ENCODE data around the gene CCDC141. TPM values are rescaled to one million over a fixed set of nuclear protein-coding genes. Genes with fewer than 3 reads are reported as not detected.
"Not testable (repeated sequence)": the region's sequence is repeated elsewhere in the genome, so short reads cannot be mapped to it uniquely, and the experiment has no call there.

Gene CCDC141
- total RNA-seq, 1 donor from 2014 or later, result 0.78 TPM

DNA sequence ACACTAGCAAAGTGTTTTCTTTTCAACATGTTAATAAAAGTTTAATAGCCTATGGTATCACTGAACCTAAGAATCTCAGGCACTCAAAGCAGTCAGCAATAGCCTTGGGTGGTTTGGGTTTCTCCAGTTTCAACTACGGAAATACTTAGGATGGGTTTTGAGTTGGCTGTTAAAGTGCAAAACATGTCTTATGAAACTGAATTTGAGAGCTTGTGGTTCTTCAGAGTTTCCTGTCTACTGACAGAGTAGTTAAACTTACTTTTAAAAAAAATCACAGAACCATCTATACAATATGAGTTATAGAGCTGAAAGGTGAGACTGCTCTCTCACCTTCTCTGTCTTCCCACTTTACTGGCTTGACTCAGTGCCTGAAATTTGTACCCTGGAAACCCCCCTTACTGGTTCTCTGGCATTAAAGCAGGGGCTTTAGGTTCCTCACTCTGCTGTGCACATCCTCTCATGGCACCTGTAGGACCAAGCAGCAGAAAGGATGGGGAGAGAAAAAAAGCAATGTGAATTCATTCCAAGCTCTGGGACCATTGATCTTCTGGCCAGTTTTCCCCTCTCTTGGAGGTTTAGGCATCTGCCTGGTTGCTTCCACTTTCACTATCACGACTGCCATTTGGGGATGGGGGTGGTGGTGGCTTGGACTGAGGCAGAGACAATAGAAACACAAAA, 18.1 kb downstream of the CCDC141 start:
- intact Hi-C loops (cut with micrococcal nuclease), result loop anchor here (1.0 to 10.0 kb wide), 10 partner anchors 17 to 580 kb away; partner anchors contain the start of genes PJVK and PRKRA
- Mint-ChIP-seq H3K4me1 (ENCODE audit: low read depth) (peaks cover 29% of the 10 kb centered on the region), H3K9me3 (peaks cover 25% of the 10 kb centered on the region), H3K36me3 (ENCODE audit: low read depth) (peaks cover 25% of the 10 kb centered on the region), H3K4me3 (peak overlapping the region; percentile 62), H3K27me3 (ENCODE audit: insufficient read depth) (no peaks in the 10 kb centered on the region), H3K27ac (peak overlapping the region; percentile 82)
- DNase-seq (ENCODE audit: low spot score), result peak; percentile 27

- Mint-ChIP-seq H3K27ac (no peak overlapping the region), H3K4me3 (no peak overlapping the region), H3K36me3 (ENCODE audit: low read depth) (peaks cover 25% of the 10 kb centered on the region), H3K27me3 (ENCODE audit: insufficient read depth) (no peaks in the 10 kb centered on the region), H3K4me1 (ENCODE audit: low read depth) (peaks cover 17% of the 10 kb centered on the region), H3K9me3 (peaks cover 38% of the 10 kb centered on the region)
- intact Hi-C loops (cut with micrococcal nuclease), result loop anchor here (10.0 kb wide), 1 partner anchor 260 kb away; no protein-coding TSS in a partner anchor
- DNase-seq (ENCODE audit: low spot score), result no peak
These were observed 25.5 kb downstream of the CCDC141 start for GRCh38 chr2:179024445-179024844.

GRCh38 chr2:179022685-179023084, 27.3 kb downstream of the CCDC141 start:
- Mint-ChIP-seq H3K4me3 (no peak overlapping the region), H3K9me3 (peaks cover 24% of the 10 kb centered on the region)
- intact Hi-C loops (cut with micrococcal nuclease), result loop anchor here (10.0 kb wide), 1 partner anchor 258 kb away; no protein-coding TSS in a partner anchor

DNA sequence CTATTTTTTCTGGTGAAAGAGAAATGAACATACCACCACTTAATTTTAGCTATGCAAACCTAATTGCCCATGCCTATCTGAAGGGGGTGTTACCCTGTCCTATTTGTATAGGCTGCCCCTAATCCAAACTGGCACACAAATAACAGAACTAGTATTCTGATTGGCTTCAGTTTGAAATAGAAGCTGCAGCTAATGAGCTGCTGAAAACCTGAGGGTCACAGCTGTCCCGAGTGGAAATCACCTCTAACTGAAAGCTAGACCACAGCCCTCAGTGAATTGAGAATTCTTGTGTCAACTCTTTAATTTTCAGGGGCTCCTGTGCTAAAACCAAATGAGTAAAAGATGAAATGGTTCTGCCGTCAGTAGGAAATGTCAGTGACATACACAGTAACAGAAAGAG, 28.7 kb downstream of the CCDC141 start:
- Mint-ChIP-seq H3K4me1 (ENCODE audit: low read depth) (peaks cover 26% of the 10 kb centered on the region), H3K27ac (no peak overlapping the region), H3K9me3 (peaks cover 12% of the 10 kb centered on the region), H3K27me3 (ENCODE audit: insufficient read depth) (no peaks in the 10 kb centered on the region), H3K4me3 (no peak overlapping the region), H3K36me3 (ENCODE audit: low read depth) (peaks cover 5% of the 10 kb centered on the region)
- DNase-seq (ENCODE audit: low spot score), result no peak
- intact Hi-C loops (cut with micrococcal nuclease), result loop anchor here (10.0 kb wide), 1 partner anchor 256 kb away; no protein-coding TSS in a partner anchor

More at GRCh38 chr2:179022685-179023084, 27.3 kb downstream of the CCDC141 start:
- H3K27ac Mint-ChIP-seq, result no peak overlapping the region
- H3K4me1 Mint-ChIP-seq (ENCODE audit: low read depth), result peaks cover 26% of the 10 kb centered on the region
- H3K36me3 Mint-ChIP-seq (ENCODE audit: low read depth), result peaks cover 13% of the 10 kb centered on the region
- DNase-seq (ENCODE audit: low spot score), result no peak
- H3K27me3 Mint-ChIP-seq (ENCODE audit: insufficient read depth), result no peaks in the 10 kb centered on the region

- Mint-ChIP-seq H3K9me3 (peaks cover 4% of the 10 kb centered on the region), H3K4me1 (ENCODE audit: low read depth) (peaks cover 22% of the 10 kb centered on the region), H3K27me3 (ENCODE audit: insufficient read depth) (no peaks in the 10 kb centered on the region), H3K27ac (no peak overlapping the region), H3K36me3 (ENCODE audit: low read depth) (peaks cover under 1% of the 10 kb centered on the region), H3K4me3 (no peak overlapping the region)
- DNase-seq (ENCODE audit: low spot score), result peak; percentile 13
- intact Hi-C loops (cut with micrococcal nuclease), result loop anchor here (1.0 to 10.0 kb wide), 2 partner anchors 129 to 255 kb away; no protein-coding TSS in a partner anchor
These were observed 29.7 kb downstream of the CCDC141 start for GRCh38 chr2:179020156-179020750.

- intact Hi-C loops (cut with micrococcal nuclease), result no loop called here
- no peak for DNase-seq (ENCODE audit: low spot score)
- H3K27ac Mint-ChIP-seq, result no peak overlapping the region
- peaks cover 5% of the 10 kb centered on the region for H3K9me3 Mint-ChIP-seq
- H3K36me3 Mint-ChIP-seq (ENCODE audit: low read depth), result no peaks in the 10 kb centered on the region
- peaks cover 12% of the 10 kb centered on the region for H3K4me1 Mint-ChIP-seq (ENCODE audit: low read depth)
- no peaks in the 10 kb centered on the region for H3K27me3 Mint-ChIP-seq (ENCODE audit: insufficient read depth)
- no peak overlapping the region for H3K4me3 Mint-ChIP-seq
These were observed 30.7 kb downstream of the CCDC141 start for GRCh38 chr2:179019260-179019659.

DNA sequence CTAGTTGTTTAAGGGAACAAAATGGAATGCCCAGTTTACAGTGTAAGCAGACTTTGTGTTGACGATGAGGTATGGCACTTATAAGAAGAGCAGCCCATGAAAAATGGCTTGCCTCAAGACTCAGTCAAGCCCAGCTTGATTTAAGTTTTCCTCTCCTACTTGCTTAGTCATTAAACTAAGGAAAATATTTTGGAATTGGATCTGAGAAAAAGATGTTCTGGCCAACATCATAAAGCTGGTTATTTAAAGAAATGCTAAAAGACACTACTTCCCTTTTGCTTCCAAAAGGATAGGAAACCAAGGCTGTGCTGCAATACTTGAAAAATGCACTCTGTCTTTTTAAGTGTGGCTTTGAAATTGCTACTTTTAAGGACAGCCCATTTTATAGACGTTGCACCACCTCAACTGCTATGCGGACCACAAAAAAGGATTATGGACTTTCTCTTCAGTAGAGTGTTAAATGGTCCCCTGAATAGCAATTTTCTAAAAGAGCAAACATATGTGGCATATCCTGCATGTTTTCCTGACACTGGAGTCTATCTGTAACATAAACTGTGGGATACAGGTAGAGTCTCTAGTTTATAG, 32.1 kb downstream of the CCDC141 start:
- no peak overlapping the region for H3K27ac Mint-ChIP-seq
- peaks cover 12% of the 10 kb centered on the region for H3K9me3 Mint-ChIP-seq
- intact Hi-C loops (cut with micrococcal nuclease), result no loop called here
- no peak for DNase-seq (ENCODE audit: low spot score)
- H3K27me3 Mint-ChIP-seq (ENCODE audit: insufficient read depth), result no peaks in the 10 kb centered on the region
- no peak overlapping the region for H3K4me3 Mint-ChIP-seq
- peaks cover 9% of the 10 kb centered on the region for H3K4me1 Mint-ChIP-seq (ENCODE audit: low read depth)
- H3K36me3 Mint-ChIP-seq (ENCODE audit: low read depth), result no peaks in the 10 kb centered on the region

GRCh38 chr2:179014189-179014588, 35.7 kb downstream of the CCDC141 start:
- H3K27ac Mint-ChIP-seq; intact Hi-C loops (cut with micrococcal nuclease); H3K27me3 Mint-ChIP-seq (ENCODE audit: insufficient read depth); H3K36me3 Mint-ChIP-seq (ENCODE audit: low read depth); H3K4me1 Mint-ChIP-seq (ENCODE audit: low read depth); DNase-seq (ENCODE audit: low spot score); H3K4me3 Mint-ChIP-seq: not testable (repeated sequence)
- peaks cover 38% of the 10 kb centered on the region for H3K9me3 Mint-ChIP-seq

GRCh38 chr2:179005976-179006375, 44.0 kb downstream of the CCDC141 start:
- H3K4me1 Mint-ChIP-seq (ENCODE audit: low read depth), result no peaks in the 10 kb centered on the region
- peaks cover 15% of the 10 kb centered on the region for H3K9me3 Mint-ChIP-seq
- no peak for DNase-seq (ENCODE audit: low spot score)
- no peaks in the 10 kb centered on the region for H3K27me3 Mint-ChIP-seq (ENCODE audit: insufficient read depth)
- H3K4me3 Mint-ChIP-seq, result no peak overlapping the region
- intact Hi-C loops (cut with micrococcal nuclease), result no loop called here
- peaks cover 3% of the 10 kb centered on the region for H3K36me3 Mint-ChIP-seq (ENCODE audit: low read depth)
- no peak overlapping the region for H3K27ac Mint-ChIP-seq

- intact Hi-C loops (cut with micrococcal nuclease), result no loop called here
- H3K36me3 Mint-ChIP-seq (ENCODE audit: low read depth), result peaks cover 3% of the 10 kb centered on the region
- no peaks in the 10 kb centered on the region for H3K4me1 Mint-ChIP-seq (ENCODE audit: low read depth)
- H3K9me3 Mint-ChIP-seq, result peaks cover 9% of the 10 kb centered on the region
- no peak overlapping the region for H3K27ac Mint-ChIP-seq
- DNase-seq (ENCODE audit: low spot score), result no peak
- no peaks in the 10 kb centered on the region for H3K27me3 Mint-ChIP-seq (ENCODE audit: insufficient read depth)
- no peak overlapping the region for H3K4me3 Mint-ChIP-seq
These were observed 50.5 kb downstream of the CCDC141 start for GRCh38 chr2:178999476-178999875.

- Mint-ChIP-seq H3K4me1 (ENCODE audit: low read depth) (no peaks in the 10 kb centered on the region), H3K9me3 (peaks cover 10% of the 10 kb centered on the region), H3K27me3 (ENCODE audit: insufficient read depth) (no peaks in the 10 kb centered on the region), H3K4me3 (no peak overlapping the region), H3K27ac (no peak overlapping the region), H3K36me3 (ENCODE audit: low read depth) (peaks cover 3% of the 10 kb centered on the region)
- intact Hi-C loops (cut with micrococcal nuclease), result no loop called here
- no peak for DNase-seq (ENCODE audit: low spot score)
These were observed 51.4 kb downstream of the CCDC141 start for GRCh38 chr2:178998539-178998938.

GRCh38 chr2:178997477-178997876, 52.5 kb downstream of the CCDC141 start:
- intact Hi-C loops (cut with micrococcal nuclease), result no loop called here
- Mint-ChIP-seq H3K4me1 (ENCODE audit: low read depth) (no peaks in the 10 kb centered on the region), H3K36me3 (ENCODE audit: low read depth) (peaks cover 4% of the 10 kb centered on the region), H3K4me3 (no peak overlapping the region), H3K27me3 (ENCODE audit: insufficient read depth) (no peaks in the 10 kb centered on the region), H3K9me3 (peaks cover 16% of the 10 kb centered on the region), H3K27ac (no peak overlapping the region)
- DNase-seq (ENCODE audit: low spot score), result no peak

GRCh38 chr2:178997067-178997466, 52.9 kb downstream of the CCDC141 start:
- Mint-ChIP-seq H3K27ac (no peak overlapping the region), H3K4me3 (no peak overlapping the region), H3K36me3 (ENCODE audit: low read depth) (peaks cover 4% of the 10 kb centered on the region), H3K4me1 (ENCODE audit: low read depth) (no peaks in the 10 kb centered on the region), H3K9me3 (peaks cover 16% of the 10 kb centered on the region), H3K27me3 (ENCODE audit: insufficient read depth) (no peaks in the 10 kb centered on the region)
- intact Hi-C loops (cut with micrococcal nuclease), result no loop called here
- DNase-seq (ENCODE audit: low spot score), result no peak

All from activated T-helper 1 cell treated with anti-CD3 and anti-CD28 coated beads, Interleukin-12 subunit alpha, Interleukin-12 subunit beta, Interleukin-2, Interleukin-4 antibody, amounts not matched to agents 30 ng/mL and 10 ng/mL and 1 ng/mL, durations not matched to agents 14 hours and 24 hours and 36 hours (primary cell).